ENCODE measurements around the gene PRKN. TPM values are rescaled to one million over a fixed set of nuclear protein-coding genes. Genes with fewer than 3 reads are reported as not detected.

PRKN gene
- total and polyA plus RNA-seq, 8 donors, result 0.82 to 7.2 (median 2.9) TPM

GRCh38 chr6:162568266-162568665 is 159.3 kb downstream of the PRKN start:
- H3K27me3 ChIP-seq, result no peaks in the 10 kb centered on the region
- WGBS, 2 donors, result 96 to 99% methylated on average over 7 of the region's 7 CpGs
- H3K4me3 ChIP-seq, result no peak overlapping the region
- H3K9me3 ChIP-seq, result no peaks in the 10 kb centered on the region
- DNase-seq, result no peak
- FAIRE-seq, result no peak
- intact Hi-C loops (cut with DNase I), result no loop called here
- ATAC-seq, result no peak
- no peak for TF ChIP-seq CTCF (IDR thresholded peaks at IDR 0.05)
- no peaks in the 10 kb centered on the region for H3K36me3 ChIP-seq
- no peaks in the 10 kb centered on the region for H3K4me1 ChIP-seq
- no peak overlapping the region for H3K27ac ChIP-seq

GRCh38 chr6:162562041-162562440 is 165.5 kb downstream of the PRKN start:
- 95 to 97% methylated on average over 3 of the region's 3 CpGs for WGBS, 2 donors
- H3K4me1 ChIP-seq, result no peaks in the 10 kb centered on the region
- ATAC-seq (no peak), FAIRE-seq (no peak), DNase-seq (no peak)
- H3K36me3 ChIP-seq, result no peaks in the 10 kb centered on the region
- H3K27me3 ChIP-seq, result no peaks in the 10 kb centered on the region
- no peak overlapping the region for H3K27ac ChIP-seq
- intact Hi-C loops (cut with DNase I), result no loop called here
- H3K9me3 ChIP-seq, result no peaks in the 10 kb centered on the region
- no peak for TF ChIP-seq CTCF (IDR thresholded peaks at IDR 0.05)
- no peak overlapping the region for H3K4me3 ChIP-seq

DNA sequence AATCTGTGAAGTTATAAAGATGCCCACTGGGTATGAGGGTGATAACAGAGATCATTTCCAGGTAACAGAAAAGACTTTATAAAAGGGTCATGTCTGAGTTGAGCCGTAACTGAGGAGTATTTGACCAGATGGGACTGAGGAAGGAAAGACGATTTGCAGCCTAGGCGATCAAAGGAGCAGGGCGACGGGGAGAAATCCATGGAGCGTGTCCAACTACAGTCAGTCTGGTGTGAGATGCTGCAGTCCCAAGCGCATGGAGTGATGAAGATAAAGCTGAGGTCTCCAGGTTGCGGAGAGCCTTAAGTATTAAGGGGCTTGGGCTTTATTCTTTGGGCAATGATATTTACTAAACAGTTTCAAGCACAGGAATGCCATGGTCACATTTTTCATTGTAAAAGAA is 166.7 kb downstream of the PRKN start:
- H3K36me3 ChIP-seq, result no peaks in the 10 kb centered on the region
- no peak for ATAC-seq
- DNase-seq, result no peak
- no peak for FAIRE-seq
- 91 to 94% methylated on average over 8 of the region's 8 CpGs for WGBS, 2 donors
- H3K4me1 ChIP-seq, result no peaks in the 10 kb centered on the region
- no peak for TF ChIP-seq CTCF (IDR thresholded peaks at IDR 0.05)
- no peaks in the 10 kb centered on the region for H3K27me3 ChIP-seq
- intact Hi-C loops (cut with DNase I), result no loop called here
- H3K9me3 ChIP-seq, result no peaks in the 10 kb centered on the region
- no peak overlapping the region for H3K4me3 ChIP-seq
- H3K27ac ChIP-seq, result no peak overlapping the region

GRCh38 chr6:162554531-162554930 is 173.0 kb downstream of the PRKN start:
- TF ChIP-seq CTCF (IDR thresholded peaks at IDR 0.05), result no peak
- ATAC-seq (no peak), DNase-seq (no peak), FAIRE-seq (no peak)
- H3K4me3 ChIP-seq, result no peak overlapping the region
- H3K36me3 ChIP-seq, result no peaks in the 10 kb centered on the region
- intact Hi-C loops (cut with DNase I), result no loop called here
- H3K27me3 ChIP-seq, result no peaks in the 10 kb centered on the region
- no peak overlapping the region for H3K27ac ChIP-seq
- 93 to 97% methylated on average over 9 of the region's 9 CpGs for WGBS, 2 donors
- no peaks in the 10 kb centered on the region for H3K9me3 ChIP-seq
- no peaks in the 10 kb centered on the region for H3K4me1 ChIP-seq

- intact Hi-C loops (cut with DNase I), result no loop called here
- H3K4me3 ChIP-seq, result no peak overlapping the region
- no peaks in the 10 kb centered on the region for H3K27me3 ChIP-seq
- ATAC-seq, result peak; percentile 72 to 93 (median 90)
- DNase-seq, result peak in 3 of 6 donors; percentile 27 to 57 (median 43)
- H3K36me3 ChIP-seq, result no peaks in the 10 kb centered on the region
- H3K9me3 ChIP-seq, result no peaks in the 10 kb centered on the region
- no peak for FAIRE-seq
- no peaks in the 10 kb centered on the region for H3K4me1 ChIP-seq
- 38 to 39% methylated on average over 4 of the region's 4 CpGs for WGBS, 2 donors
- no peak for TF ChIP-seq CTCF (IDR thresholded peaks at IDR 0.05)
- H3K27ac ChIP-seq, result peak overlapping the region in 2 of 4 donors; percentile 25 to 62
These were observed 180.7 kb downstream of the PRKN start for GRCh38 chr6:162546905-162547304.

Measured in pancreas (tissue), 10 donors.